Activated CD8-positive, alpha-beta T cell treated with anti-CD3 and anti-CD28 coated beads for 36 hours (primary cell): Measurements from ENCODE around the gene SEPTIN6. TPM values are rescaled to one million over a fixed set of nuclear protein-coding genes. Genes with fewer than 3 reads are reported as not detected.

ENCODE experiments used
- ATAC-seq: fragments of 200-7000 bp; cut with Tn5 transposase; one replicate; pipeline ENCODE4 v1.10.0; 2021; ENCODE audit warnings: mild to moderate bottlenecking, moderate library complexity
- CTCF ChIA-PET: fragments of 350-600 bp; sonication (Branson Sonifier 250); formaldehyde crosslinking; loops from one replicate; lab custom pipeline; 2021; ENCODE audit warnings: antibody characterized with exemption; lab: Charles Lee
- POLR2A ChIA-PET: fragments of 350-600 bp; sonication (Branson Sonifier 250); formaldehyde crosslinking; loops from one replicate; lab custom pipeline; 2021; ENCODE audit warnings: antibody characterized with exemption; lab: Charles Lee
- DNase-seq: peaks from one replicate; pipeline ENCODE4 v3.0.0-alpha.2; 2020
- H3K27ac Mint-ChIP-seq: one replicate; pipeline ENCODE4 v1.8.0; 2021; ENCODE audit warnings: mild to moderate bottlenecking, mixed read lengths
- H3K27me3 Mint-ChIP-seq: one replicate; pipeline ENCODE4 v1.8.0; 2021; ENCODE audit warnings: mixed read lengths
- H3K36me3 Mint-ChIP-seq: one replicate; pipeline ENCODE4 v1.8.0; 2021; ENCODE audit warnings: low read depth, mixed read lengths
- H3K4me1 Mint-ChIP-seq: one replicate; pipeline ENCODE4 v1.8.0; 2021; ENCODE audit warnings: low read depth, mixed read lengths
- H3K4me3 Mint-ChIP-seq: one replicate; pipeline ENCODE4 v1.8.0; 2021; ENCODE audit warnings: mild to moderate bottlenecking, moderate library complexity, mixed read lengths
- H3K9me3 Mint-ChIP-seq: one replicate; pipeline ENCODE4 v1.8.0; 2021; ENCODE audit warnings: mixed read lengths
- CTCF ChIP-seq: fragments of 200-600 bp; IDR thresholded peaks from one replicate; pipeline ENCODE4 v1.8.0; 2022; ENCODE audit warnings: antibody characterized with exemption, mild to moderate bottlenecking
- intact Hi-C: fragments of 100-400 bp; cut with micrococcal nuclease; formaldehyde crosslinking; loops from one replicate; pipeline ENCODE4 v1.10.0; 2022
- total RNA-seq, 2 experiments: library from RNA; stranded (reverse); gene quantifications; one replicate each; pipeline ENCODE4 v1.2.3, GENCODE V29; 2021

The SEPTIN6 gene
- 100 to 1,000 TPM; 205 to 209 TPM for total RNA-seq

- DNase-seq = peak; percentile 90
- H3K4me3 Mint-ChIP-seq = peak within 1 kb of the TSS; percentile 96
- ATAC-seq = peak; percentile 76
- ChIA-PET POLR2A (interaction anchor here (0.6 to 7.1 kb wide), 16 partner anchors 10 to 118 kb away, joined by 3 to 88 read pairs (median 4); partner anchors contain the start of gene RPL39), CTCF (interaction anchor here (1.6 to 2.2 kb wide), 4 partner anchors 10 to 87 kb away, joined by 5 to 14 read pairs (median 6); partner anchors contain the start of gene NKRF)
- no peaks in the 10 kb centered on the region for H3K9me3 Mint-ChIP-seq
- TF ChIP-seq CTCF = no peak
- H3K36me3 Mint-ChIP-seq = peaks cover 31% of the 10 kb centered on the region
- H3K27ac Mint-ChIP-seq = peak within 1 kb of the TSS; percentile 99
- intact Hi-C loops = loop anchor here (10.0 kb wide), 1 partner anchor 61 kb away; the partner anchor contains the start of gene SOWAHD
- H3K27me3 Mint-ChIP-seq = no peaks in the 10 kb centered on the region
- H3K4me1 Mint-ChIP-seq = peaks cover 8% of the 10 kb centered on the region
Measured at GRCh38 chrX:119693040-119693995, at the start of gene SEPTIN6. Gene SEPTIN6, minus strand, starts transcription at chrX:119693168. Its CDS starts 63 bp downstream, at chrX:119693105.

- Mint-ChIP-seq H3K4me3 (no peak overlapping the region), H3K27ac (no peak overlapping the region), H3K27me3 (no peaks in the 10 kb centered on the region), H3K4me1 (no peaks in the 10 kb centered on the region), H3K36me3 (no peaks in the 10 kb centered on the region), H3K9me3 (no peaks in the 10 kb centered on the region)
- no peak for TF ChIP-seq CTCF
- no peak for DNase-seq
- CTCF ChIA-PET = interaction anchor here (2.1 kb wide), 1 partner anchor 9 kb away, joined by 7 read pairs; no protein-coding TSS in a partner anchor
- intact Hi-C loops = loop anchor here (10.0 kb wide), 1 partner anchor 224 kb away; no protein-coding TSS in a partner anchor
- no peak for ATAC-seq
- POLR2A ChIA-PET = no interaction called here
Measured at GRCh38 chrX:119738742-119739141, 45.8 kb upstream of the SEPTIN6 start.

GRCh38 chrX:119736206-119736764 is 43.3 kb upstream of the SEPTIN6 start:
- ATAC-seq (no peak), DNase-seq (no peak)
- Mint-ChIP-seq H3K27me3 (no peaks in the 10 kb centered on the region), H3K36me3 (no peaks in the 10 kb centered on the region), H3K4me3 (no peak overlapping the region), H3K9me3 (no peaks in the 10 kb centered on the region), H3K27ac (no peak overlapping the region), H3K4me1 (no peaks in the 10 kb centered on the region)
- ChIA-PET POLR2A (no interaction called here), CTCF (interaction anchor here (0.9 to 1.2 kb wide), 2 partner anchors 13 to 220 kb away, joined by 3 to 4 read pairs; no protein-coding TSS in a partner anchor)
- intact Hi-C loops = loop anchor here (10.0 kb wide), 1 partner anchor 221 kb away; no protein-coding TSS in a partner anchor
- no peak for TF ChIP-seq CTCF

GRCh38 chrX:119735467-119735866 is 42.5 kb upstream of the SEPTIN6 start:
- H3K9me3 Mint-ChIP-seq = no peaks in the 10 kb centered on the region
- H3K27ac Mint-ChIP-seq = no peak overlapping the region
- no peak for ATAC-seq
- ChIA-PET CTCF (interaction anchor here (1.2 kb wide), 1 partner anchor 219 kb away, joined by 4 read pairs; no protein-coding TSS in a partner anchor), POLR2A (no interaction called here)
- no peak for DNase-seq
- no peak overlapping the region for H3K4me3 Mint-ChIP-seq
- TF ChIP-seq CTCF = no peak
- no peaks in the 10 kb centered on the region for H3K4me1 Mint-ChIP-seq
- no peaks in the 10 kb centered on the region for H3K36me3 Mint-ChIP-seq
- no peaks in the 10 kb centered on the region for H3K27me3 Mint-ChIP-seq
- intact Hi-C loops = loop anchor here (10.0 kb wide), 1 partner anchor 221 kb away; no protein-coding TSS in a partner anchor
